Measurements from ENCODE around the gene MYH10. TPM values are rescaled to one million over a fixed set of nuclear protein-coding genes. Genes with fewer than 3 reads are reported as not detected.

MYH10 gene
- total RNA-seq, 2 donors from 2014 or later = 23.3 to 30.3 TPM

GRCh38 chr17:8455665-8456209 lies 174.8 kb downstream of the MYH10 start:
- Histone ChIP-seq H3K9me3 (no peaks in the 10 kb centered on the region), H3K4me3 (no peak overlapping the region), H3K36me3 (replicated peaks in 1 of 2; ENCODE audit: insufficient read depth in 1 of 2, low read depth in 2 of 2) (peaks cover 7 to 22% of the 10 kb centered on the region in 2 donors), H3K27ac (no peak overlapping the region), H3K27me3 (no peaks in the 10 kb centered on the region), H3K4me1 (peaks cover 9% of the 10 kb centered on the region)
- DNase-seq = no peak
- intact Hi-C loops (cut with DNase I) = no loop called here
- WGBS, 2 donors = 74 to 77% methylated on average over 2 of the region's 2 CpGs
- TF ChIP-seq POLR2A (IDR thresholded peaks at IDR 0.05) = no peak
- TF ChIP-seq CTCF (IDR thresholded peaks at IDR 0.05) = no peak
- no peak for ATAC-seq

- Histone ChIP-seq H3K9me3 (no peaks in the 10 kb centered on the region), H3K36me3 (replicated peaks in 1 of 2; ENCODE audit: insufficient read depth in 1 of 2, low read depth in 2 of 2) (peaks cover 6 to 21% of the 10 kb centered on the region in 2 donors), H3K27me3 (no peaks in the 10 kb centered on the region), H3K4me1 (no peaks in the 10 kb centered on the region), H3K4me3 (no peak overlapping the region), H3K27ac (no peak overlapping the region)
- no peak for TF ChIP-seq POLR2A (IDR thresholded peaks at IDR 0.05)
- no peak for TF ChIP-seq CTCF (IDR thresholded peaks at IDR 0.05)
- DNase-seq (no peak), ATAC-seq (no peak)
- WGBS, 2 donors = 77 to 81% methylated on average over 3 of the region's 3 CpGs
- intact Hi-C loops (cut with DNase I) = no loop called here
These were observed 177.2 kb downstream of the MYH10 start for GRCh38 chr17:8453326-8453725.

- ATAC-seq (no peak), DNase-seq (no peak)
- peaks cover 6 to 23% of the 10 kb centered on the region in 2 donors for H3K36me3 ChIP-seq (replicated peaks in 1 of 2; ENCODE audit: insufficient read depth in 1 of 2, low read depth in 2 of 2)
- H3K4me1 ChIP-seq = no peaks in the 10 kb centered on the region
- TF ChIP-seq POLR2A (IDR thresholded peaks at IDR 0.05) = no peak
- TF ChIP-seq CTCF (IDR thresholded peaks at IDR 0.05) = no peak
- H3K4me3 ChIP-seq = no peak overlapping the region
- H3K27me3 ChIP-seq = no peaks in the 10 kb centered on the region
- 85 to 86% methylated on average over 8 of the region's 8 CpGs for WGBS, 2 donors
- no peaks in the 10 kb centered on the region for H3K9me3 ChIP-seq
- H3K27ac ChIP-seq = no peak overlapping the region
- intact Hi-C loops (cut with DNase I) = no loop called here
These were observed 178.5 kb downstream of the MYH10 start for GRCh38 chr17:8451933-8452614.

GRCh38 chr17:8448310-8448709 lies 182.2 kb downstream of the MYH10 start:
- no peaks in the 10 kb centered on the region for H3K27me3 ChIP-seq
- H3K9me3 ChIP-seq = no peaks in the 10 kb centered on the region
- H3K4me3 ChIP-seq = no peak overlapping the region
- no peaks in the 10 kb centered on the region for H3K4me1 ChIP-seq
- H3K36me3 ChIP-seq (replicated peaks in 1 of 2; ENCODE audit: insufficient read depth in 1 of 2, low read depth in 2 of 2) = peaks cover 6 to 19% of the 10 kb centered on the region in 2 donors
- TF ChIP-seq CTCF (IDR thresholded peaks at IDR 0.05) (no peak), POLR2A (IDR thresholded peaks at IDR 0.05) (no peak)
- ATAC-seq (no peak), DNase-seq (no peak)
- H3K27ac ChIP-seq = no peak overlapping the region
- WGBS, 2 donors = 66 to 75% methylated on average over 3 of the region's 3 CpGs
- intact Hi-C loops (cut with DNase I) = no loop called here

GRCh38 chr17:8447799-8448198 lies 182.7 kb downstream of the MYH10 start:
- Histone ChIP-seq H3K4me3 (no peak overlapping the region), H3K27me3 (no peaks in the 10 kb centered on the region), H3K36me3 (replicated peaks in 1 of 2; ENCODE audit: insufficient read depth in 1 of 2, low read depth in 2 of 2) (peaks cover 6 to 19% of the 10 kb centered on the region in 2 donors), H3K4me1 (no peaks in the 10 kb centered on the region), H3K9me3 (no peaks in the 10 kb centered on the region), H3K27ac (no peak overlapping the region)
- DNase-seq (no peak), ATAC-seq (no peak)
- 84 to 97% methylated on average over 4 of the region's 4 CpGs for WGBS, 2 donors
- no peak for TF ChIP-seq POLR2A (IDR thresholded peaks at IDR 0.05)
- TF ChIP-seq CTCF (IDR thresholded peaks at IDR 0.05) = no peak
- intact Hi-C loops (cut with DNase I) = no loop called here

All from body of pancreas (tissue), 4 donors.